ENCODE data around the gene SBF2.

SBF2 gene

DNA sequence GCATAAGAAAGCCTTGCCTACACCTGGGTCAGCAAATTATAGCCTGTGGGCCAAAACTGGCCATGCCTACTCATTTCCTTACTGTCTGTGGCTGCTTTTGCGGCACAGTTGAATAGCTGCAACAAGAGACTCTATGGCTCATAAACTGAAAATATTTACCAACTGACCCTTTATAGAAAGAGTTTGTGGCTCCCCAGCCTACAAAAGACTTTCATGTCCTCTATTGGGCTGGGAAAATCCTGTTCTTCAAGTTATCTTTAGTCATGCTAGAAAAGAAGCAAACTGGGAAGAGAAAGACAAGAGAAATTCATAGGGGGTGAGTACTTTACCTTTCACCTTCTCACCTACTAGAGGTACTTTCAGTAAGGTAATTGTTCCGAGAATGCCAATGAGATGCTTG is 455.1 kb downstream of the SBF2 start:
- no peak for DNase-seq

DNA sequence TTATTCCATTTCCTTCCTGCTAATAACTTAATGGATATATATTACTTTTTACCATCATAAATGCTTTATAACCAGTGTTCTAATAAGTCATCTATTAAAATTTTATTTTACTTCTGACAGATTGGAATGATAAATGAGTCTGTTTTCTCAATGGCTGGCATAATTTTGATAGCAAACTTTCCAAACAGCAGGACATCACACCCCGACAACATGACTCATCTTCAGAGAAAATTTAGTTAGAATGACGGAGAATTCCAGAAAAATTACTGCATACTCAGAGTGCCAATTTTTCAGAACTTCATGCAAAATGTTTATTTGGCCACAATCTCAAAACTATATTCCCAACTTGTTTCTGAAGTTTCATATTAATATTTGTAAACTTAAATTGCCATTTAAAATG is 455.8 kb downstream of the SBF2 start:
- DNase-seq: no peak

DNA sequence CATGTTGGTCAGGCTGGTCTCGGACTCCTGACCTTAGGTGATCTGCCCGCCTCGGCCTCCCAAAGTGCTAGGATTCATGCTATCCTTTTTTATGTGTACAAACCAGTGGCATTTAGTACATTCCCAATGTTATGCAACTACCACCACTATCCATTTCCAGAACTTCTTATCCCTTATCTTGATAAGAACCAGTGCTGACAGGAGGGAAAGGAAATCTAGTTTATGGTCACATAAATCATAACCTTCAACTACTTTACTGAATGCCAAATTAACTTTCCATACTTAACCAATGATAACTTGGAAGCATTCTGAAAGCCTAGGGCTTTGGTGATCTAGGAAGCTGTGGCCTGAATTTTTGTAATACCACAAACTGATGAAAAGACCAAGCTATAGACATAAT is 459.7 kb downstream of the SBF2 start:
- DNase-seq: no peak

DNA sequence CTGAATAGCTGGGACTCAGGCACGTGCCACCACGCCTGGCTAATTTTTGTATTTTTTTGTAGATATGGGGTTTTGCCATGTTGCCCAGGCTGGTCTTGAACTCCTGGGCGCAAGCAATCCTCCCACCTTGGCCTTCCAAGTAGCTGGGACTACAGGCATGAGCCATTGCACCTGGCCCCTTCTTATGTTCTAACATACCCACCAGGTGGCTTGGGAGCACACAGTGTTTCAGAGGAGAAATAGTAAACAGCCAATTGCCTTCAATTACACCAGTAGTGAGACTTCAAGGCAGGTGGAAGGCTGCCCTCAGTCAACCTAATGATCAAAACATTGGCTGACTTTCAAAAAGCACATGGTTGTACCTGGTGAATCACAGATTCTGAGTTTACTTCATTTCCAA is 462.9 kb downstream of the SBF2 start:
- no peak for DNase-seq

DNA sequence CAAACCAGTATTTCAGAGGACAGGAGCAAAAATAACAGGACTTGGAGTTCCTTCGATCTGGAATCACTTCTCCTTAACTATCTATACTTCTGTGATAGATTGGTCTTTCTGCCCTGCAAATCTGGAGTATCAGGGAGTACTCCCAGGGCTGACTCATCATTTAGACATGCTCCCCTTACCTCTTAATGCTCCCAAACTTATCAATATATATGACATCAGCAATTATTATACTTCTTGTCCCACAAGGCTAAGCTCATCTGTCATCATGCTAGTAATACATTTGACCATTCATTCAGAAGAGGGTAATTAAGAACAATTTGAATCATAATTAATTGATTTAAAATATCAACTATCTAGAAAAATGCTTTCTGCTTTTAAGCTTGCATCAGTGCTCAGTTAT is 466.3 kb downstream of the SBF2 start:
- DNase-seq: no peak

DNA sequence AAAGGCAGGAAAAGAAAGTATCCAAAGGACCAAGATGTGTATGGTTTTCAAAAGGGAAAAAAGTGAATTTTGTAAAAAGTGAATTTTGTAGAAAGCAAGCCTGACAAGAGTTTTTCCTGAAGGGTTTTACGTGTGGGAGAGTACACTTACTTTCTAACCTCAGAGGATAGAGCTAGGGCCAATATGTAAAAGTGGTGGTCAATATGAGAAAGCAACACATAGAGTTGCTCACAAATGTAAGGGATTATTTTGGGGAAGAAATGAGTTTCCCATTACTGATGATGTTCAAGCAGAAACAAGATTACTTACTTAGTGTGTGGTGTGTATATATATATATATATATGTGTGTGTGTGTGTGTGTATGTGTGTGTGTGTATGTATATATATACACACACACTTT is 467.6 kb downstream of the SBF2 start:
- DNase-seq: no peak

DNA sequence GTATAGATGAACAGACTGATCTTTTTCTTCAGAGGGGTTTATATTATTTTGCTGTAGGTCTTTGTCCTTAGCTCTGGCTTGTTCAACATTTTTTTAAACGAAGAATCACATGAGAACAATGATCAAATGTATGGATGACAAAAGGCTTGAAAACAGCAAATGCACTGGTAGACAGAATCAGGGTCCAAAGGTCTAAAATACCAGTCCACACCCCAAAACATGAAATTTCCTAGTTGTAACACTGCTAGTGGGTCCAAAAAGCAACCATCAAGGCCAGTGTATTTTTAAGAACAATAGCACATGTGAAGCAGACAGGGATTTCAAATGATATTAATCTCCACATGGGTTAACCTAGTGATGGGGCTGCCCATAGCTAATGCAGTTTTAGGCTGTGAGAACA is 468.1 kb downstream of the SBF2 start:
- no peak for DNase-seq

DNA sequence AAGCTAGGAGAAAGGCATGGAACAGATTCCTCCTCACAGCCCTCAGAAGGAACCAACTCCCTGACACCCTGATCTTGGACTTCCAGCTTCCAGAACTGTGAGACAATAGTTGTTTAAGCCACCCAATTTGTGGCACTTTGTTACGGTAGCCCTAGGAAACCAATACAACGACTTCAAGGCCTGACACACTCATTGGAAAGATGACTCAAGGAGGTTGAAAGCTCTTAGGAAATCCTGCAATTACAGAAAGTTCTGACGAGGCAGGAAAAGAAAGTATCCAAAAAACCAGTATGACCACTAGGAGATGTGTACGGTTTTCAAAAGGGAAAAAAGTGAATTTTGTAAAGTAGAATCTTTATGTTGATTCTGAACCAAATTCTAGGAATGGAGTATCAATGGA is 468.7 kb downstream of the SBF2 start:
- DNase-seq: no peak

DNA sequence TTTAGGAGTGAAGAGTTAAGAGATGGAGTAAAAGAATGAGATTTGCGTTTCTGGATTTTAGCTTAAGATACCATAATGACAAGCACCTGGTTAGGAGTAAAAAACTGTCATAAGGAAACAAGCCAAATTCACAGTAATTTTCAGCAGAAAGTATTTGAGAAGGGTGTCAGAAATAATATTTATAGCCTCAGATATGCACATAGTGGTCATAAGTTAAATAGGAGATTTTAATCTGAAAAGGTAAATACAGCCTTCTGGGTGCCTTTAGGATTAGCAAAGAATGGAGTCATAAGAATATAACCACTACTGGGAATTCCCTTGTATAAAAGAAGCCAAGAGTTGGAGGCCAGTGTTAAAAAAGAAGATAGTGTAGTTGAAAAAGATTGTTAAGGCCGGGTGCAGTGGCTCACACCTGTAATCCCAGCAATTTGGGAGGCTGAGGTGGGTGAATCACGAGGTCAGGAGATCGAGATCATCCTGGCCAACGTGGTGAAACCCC is 470.1 kb downstream of the SBF2 start:
- no peak for DNase-seq

DNA sequence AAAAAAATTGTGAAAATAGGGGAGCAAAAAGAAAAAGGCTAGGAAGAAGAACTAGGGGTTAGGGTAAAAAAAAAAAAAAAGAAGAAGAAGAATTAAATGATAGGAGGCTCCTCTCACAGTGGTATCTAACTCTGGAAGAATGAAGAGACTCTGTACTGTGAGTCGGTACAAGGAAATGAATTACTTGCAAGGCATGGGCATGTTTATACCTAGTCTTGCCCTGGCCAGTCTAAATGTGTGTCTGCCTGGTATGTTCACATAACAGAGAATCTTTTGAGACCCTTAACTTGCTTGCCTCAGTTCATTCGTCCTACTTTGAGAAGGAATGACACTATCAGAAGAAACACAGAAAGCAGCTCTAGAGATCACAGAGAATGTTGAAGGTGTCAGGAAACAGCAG is 470.6 kb downstream of the SBF2 start:
- no peak for DNase-seq

DNA sequence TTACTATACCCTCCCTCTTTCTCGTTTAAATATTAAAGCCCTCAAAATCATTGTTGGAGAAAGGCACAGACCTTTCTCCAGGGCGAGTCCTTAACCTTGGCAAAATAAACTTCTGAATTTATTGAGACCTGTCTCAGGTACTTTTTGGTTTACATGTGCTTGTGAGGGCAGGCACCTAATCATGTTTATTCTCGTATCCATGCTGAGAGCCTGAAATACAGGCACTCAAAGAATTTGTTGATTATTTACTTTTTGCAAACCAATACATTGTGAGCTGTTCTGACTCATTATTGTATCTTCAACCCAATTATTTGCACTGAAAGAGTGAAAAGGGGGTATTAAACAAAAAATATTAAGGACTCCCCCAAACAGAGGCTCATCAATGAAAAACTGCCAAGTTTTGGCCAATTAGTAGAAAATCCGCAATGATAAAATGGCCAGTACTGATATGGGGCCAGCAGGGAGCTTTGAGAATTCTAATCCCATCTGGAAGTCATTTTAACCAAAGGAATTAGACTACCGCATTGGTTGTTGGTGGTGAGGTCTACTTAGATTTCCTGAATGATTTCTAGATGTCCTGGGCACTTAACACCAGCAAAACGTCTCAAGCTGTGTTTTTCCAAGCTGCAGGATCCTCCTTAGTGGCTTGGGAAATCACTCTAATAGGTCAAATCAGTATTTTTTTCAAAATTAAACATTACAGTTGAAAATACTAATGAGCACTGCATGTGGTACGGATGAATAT is 472.8 kb downstream of the SBF2 start:
- DNase-seq: no peak

DNA sequence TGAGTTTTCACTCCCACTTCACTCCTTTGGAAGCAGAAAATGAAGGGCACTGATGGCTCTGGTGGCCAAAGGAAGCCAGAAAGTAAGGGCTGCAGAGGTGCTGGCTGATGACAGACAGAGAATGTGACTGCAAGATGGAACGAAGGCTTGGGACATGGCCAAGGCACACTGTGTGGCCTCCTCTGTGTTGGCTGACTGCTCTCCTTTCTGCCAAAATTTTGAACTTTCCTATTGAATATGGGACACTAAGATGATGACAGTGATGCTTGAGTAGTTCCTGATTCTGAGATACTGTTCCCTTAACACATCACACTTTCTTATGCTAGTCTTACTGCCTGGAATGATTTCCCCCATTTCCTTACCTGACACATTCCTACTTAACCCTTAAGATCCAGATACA is 473.8 kb downstream of the SBF2 start:
- DNase-seq: no peak

DNA sequence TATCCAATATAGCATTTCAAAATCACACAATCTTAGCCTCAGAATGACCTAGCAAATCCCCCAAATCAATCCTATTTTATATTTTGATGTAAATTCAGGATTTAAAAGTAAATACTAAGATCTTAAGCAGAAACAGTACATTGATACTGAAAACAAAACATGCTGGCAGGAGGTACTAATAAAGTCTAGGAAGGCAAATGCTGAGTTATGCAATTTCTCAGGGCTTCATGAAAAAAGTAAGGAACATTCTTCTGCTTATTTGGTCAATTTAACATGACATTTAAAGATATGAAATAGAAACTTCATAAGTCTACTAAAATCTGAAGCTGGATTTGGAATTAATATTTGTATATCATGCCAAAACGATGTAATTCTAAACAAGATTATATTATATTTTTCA is 476.8 kb downstream of the SBF2 start:
- DNase-seq: no peak

DNA sequence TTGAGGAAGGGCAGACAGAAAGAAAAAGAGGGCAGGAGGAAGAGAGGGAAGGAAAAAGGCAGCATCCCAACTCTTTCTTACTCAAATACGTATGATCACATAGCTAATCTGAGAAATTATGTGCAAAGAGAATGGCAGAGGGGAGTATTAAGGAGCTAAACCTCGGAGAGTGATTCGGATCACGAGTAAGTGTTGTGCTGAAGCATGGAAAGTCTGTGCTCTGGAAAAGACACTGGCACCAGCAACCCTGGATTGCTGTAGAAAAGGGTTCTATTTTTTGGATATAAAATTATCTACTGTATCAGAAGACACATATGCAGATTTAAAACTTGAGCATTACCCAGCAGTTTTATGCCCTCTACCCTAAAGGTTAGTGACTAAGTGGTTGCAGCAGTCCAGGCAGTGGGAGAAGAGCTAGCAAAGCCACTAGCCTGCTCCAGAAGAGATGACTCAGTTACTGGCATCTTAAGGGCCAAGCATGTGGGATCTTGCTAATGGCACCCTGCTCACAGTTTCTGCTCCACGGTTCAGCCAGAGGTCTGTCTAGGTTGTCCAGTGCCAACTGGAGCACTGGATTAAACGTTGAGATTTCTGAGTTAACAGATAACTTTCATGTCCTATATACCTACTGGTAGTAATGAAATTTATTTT is 478.4 kb downstream of the SBF2 start:
- no peak for DNase-seq

DNA sequence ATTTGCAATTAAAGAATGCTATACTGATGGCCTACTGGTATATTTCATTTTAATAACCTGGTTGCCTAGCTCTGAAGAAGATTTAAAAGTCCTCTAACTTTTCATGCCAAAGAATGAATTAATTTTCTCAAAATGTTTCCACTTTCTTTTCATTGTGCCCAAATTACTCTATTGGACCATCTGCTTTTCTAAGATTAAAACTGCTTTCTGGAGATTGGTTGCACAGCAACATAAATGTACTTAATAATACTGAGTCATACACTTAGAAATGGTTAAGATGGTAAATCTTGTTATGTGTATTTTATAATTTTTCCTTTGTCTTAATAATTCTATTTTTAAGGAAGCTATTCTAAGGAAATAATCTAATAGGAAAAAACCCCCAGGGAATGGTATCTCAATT is 479.9 kb downstream of the SBF2 start:
- DNase-seq: no peak

DNA sequence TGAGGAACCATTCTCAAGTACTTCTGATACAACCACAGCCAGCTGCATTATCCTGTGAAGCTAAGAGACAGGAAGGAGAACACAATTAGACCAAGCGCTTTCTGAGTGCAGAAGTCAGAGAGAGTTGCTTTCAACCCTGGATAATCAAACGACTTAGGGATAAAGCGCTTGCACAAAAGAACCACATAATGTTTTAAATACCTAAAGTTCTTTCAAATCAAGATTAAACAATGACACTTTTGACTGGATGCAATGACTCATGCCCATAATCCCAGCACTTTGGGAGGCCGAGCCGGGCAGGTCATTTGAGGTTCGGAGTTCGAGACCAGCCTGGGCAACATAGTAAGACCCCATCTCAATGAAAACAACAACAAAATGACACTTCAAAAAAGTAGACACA is 485.1 kb downstream of the SBF2 start:
- DNase-seq: no peak

DNA sequence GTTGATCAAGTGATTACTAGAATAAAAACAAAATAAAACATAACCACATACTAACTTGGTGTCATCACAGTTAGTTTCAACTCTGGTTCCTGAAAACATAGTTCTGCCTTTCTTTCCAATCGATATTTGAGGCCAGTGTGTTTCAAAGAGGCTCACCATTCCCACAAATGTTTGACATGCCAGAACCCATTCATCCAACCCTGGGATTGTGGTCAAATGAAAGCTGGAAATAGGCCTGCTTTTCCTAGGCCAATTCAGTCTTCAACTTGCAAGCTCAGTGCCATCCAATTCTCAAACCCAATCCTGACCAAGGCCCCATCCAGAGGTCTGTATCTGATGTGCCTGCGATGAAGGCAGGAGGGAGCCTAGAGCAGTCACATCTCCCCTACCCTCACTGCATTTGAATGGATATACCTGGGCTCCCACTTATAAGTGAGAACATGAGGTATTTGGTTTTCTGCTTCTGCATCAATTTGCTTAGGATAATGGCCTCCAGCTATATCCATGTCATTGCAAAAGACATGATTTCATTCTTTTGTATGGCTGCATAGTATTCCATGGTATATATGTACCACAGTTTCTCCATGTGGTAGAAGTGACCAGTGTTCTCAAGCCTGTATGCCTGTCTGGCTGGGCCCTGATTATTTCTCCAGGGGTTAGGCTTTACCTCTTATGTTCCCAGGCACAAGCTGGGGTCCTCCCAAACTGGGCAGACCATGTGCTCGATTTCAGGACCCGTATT is 486.9 kb downstream of the SBF2 start:
- DNase-seq: no peak

DNA sequence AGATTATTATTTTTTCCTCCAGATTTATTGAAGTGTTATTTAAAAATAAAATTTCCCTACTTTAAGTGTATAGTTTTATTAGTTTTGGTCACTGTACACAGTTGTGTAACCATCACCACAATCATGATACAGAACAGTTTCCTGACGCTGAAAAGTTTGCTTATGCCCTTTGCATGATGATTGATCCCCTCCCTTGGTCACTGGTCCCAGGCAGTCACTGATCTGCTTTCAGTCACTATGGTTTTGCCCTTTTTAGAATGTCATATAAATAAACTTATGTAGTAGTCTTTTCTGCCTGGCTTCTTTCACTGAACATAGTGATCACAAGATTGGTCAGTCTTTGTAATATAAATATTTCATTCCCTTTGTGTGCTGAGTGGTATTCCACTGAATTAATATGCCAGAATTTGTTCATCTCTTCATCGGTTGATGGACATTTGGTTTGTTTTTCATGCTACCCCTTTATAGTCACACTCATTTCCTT is 489.6 kb downstream of the SBF2 start:
- DNase-seq: no peak

DNA sequence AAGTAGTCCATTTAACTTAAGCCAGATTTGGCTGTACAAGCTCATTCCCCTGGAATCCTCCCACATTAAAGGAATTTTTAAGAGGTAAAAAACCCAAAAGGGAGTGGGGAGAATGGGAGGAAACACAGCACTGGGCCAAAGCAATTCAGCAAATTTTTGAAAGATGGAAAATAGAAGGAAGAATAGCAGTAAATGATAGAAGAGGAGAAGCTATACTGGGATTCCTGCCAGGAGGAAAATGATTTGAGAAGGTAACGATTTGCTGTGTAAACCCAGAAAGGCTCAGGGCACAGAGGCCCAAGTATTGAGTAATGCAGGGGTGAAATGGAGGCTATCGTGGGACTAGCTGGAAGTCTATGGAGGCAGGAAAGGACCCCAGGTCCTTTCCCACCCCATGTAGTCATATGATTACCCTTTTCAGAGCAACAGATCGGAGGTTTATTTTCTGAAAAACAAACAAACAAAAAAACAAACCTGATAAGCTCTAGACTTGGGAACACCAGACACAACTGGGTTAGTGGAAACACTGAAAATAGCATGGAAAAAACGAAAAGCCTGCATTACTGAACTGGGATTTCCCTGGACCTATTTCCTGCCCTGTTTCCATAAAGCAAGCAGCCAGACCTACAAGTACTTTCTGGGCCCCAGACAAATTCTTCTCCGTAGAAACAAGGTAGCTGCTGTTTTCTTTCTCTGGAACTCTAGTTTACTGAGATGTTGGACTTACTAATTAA is 490.2 kb downstream of the SBF2 start:
- no peak for DNase-seq

DNA sequence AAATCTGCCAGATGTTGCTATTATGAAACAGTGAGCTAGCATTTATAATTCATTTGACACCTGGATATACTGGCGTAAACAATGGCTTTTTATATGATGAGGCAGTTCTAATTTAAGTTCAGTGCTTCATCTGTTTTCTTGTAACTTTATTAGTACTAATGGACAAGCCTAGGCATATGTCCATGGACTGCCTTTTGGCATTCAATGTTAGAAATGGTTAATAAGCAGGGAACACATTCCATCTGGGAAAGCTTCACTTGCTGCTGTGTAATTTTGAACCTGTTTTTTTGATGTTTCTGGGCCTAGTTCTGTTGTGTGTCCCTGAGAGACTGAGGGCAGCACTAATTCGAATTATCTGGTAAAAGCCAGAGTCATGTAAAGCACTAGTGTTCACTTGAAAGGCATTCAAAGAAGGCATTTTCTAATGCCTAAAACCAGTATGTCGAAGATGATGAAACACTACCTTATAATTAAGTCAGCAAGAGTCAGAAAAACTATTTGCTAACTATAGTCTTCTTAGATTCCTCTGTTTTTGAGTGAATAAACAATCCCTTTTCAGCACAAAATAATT is 491.6 kb downstream of the SBF2 start:
- DNase-seq: no peak

DNA sequence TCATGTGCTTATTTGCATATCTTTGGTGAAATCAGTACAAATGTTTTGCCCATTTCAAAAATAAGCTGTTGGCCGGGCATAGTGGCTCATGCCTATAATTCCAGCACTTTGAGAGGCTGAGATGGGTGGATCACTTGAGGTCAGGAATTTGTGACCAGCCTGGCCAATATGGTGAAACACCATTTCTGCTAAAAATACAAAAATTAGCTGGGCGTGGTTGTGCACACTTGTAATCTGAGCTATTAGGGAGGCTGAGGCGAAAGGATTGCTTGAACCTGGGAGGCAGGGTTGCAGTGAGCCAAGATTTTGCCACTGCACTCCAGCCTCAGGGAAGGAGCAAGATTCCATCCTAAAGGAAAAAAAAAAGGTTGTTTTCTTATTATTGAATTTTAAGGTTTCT is 494.1 kb downstream of the SBF2 start:
- no peak for DNase-seq

DNA sequence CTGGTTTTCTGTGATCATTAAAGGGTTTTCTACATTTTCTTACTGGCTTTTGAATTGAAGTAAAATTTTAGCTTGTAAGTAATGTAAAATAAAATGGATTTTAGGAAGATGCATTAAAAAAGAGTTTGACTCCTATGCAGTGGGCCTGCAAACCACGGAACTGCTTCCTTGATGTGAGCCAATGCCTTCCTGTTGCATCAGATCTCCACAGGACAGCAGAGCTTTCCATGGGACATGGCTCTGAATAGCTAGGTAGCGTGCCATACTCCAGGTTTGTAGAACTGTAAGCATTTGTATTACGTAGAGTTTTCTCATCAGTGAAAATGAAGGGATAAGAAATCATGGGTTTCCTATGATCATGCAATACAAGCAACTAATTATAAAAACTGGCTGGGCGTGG is 496.7 kb downstream of the SBF2 start:
- DNase-seq: no peak

DNA sequence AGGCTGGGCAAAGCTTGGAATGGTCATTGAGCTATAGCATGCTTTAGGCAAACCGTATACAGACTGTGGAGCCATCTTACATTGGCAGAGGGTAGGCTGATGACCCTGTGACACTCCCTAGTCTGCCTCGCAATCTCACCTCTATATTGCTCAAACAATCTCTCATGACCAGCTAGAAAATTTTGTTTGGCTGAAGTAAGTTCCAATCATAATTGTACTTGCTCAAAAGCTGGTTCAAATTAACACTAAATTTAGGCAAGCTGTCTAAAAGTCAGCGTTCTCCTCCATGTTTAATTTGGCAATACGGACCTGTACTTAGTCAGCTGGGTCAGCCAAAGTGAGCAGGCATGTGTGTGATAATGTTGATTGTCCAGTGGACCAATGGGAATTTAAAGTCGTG is 497.2 kb downstream of the SBF2 start:
- no peak for DNase-seq
